HEK293 (cell line): ENCODE measurements around the gene RPS6KA3.
A peak's percentile ranks its signal among the peaks of the same experiment; 100 is the strongest.

ENCODE experiments used
- CTCF ChIA-PET: fragments of 350-600 bp; formaldehyde crosslinking; extraction: SDS; loops from one replicate; lab custom pipeline; 2021; ENCODE audit warnings: antibody characterized with exemption; lab: Yijun Ruan, JAX
- POLR2A ChIA-PET: fragments of 300-600 bp; formaldehyde crosslinking; extraction: SDS; loops from one replicate; lab custom pipeline; 2020; ENCODE audit warnings: antibody characterized with exemption, inconsistent platforms; lab: Yijun Ruan, JAX
- H3K27ac ChIP-seq: fragments of 200-500 bp; sonication (Bioruptor generic); 2 replicates; pipeline ENCODE4 v1.5.1; 2014; ENCODE audit warnings: low read depth, low read length, control low read depth, inconsistent platforms; ENCODE audit errors: extremely low read depth
- H3K36me3 ChIP-seq, 2 experiments: fragments of 200-500 bp in 1 of 2; sonication (Bioruptor generic) in 1 of 2; 1 replicate in 1 of 2; 2 replicates in 1 of 2; pipeline ENCODE4 v1.5.1; 2014 to 2017; ENCODE audit warnings: inconsistent platforms in 2 of 2, low read length in 2 of 2; ENCODE audit not compliant: control insufficient read depth in 2 of 2, insufficient read depth in 1 of 2
- H3K4me1 ChIP-seq: fragments of 200-500 bp; sonication (Bioruptor generic); 2 replicates; pipeline ENCODE4 v1.5.1; 2014; ENCODE audit warnings: mild to moderate bottlenecking, low read length, inconsistent platforms; ENCODE audit not compliant: control insufficient read depth, insufficient read depth
- H3K4me3 ChIP-seq: 2 replicates; pipeline ENCODE4 v1.5.1; 2011; ENCODE audit warnings: low read depth, mild to moderate bottlenecking, control low read depth, low read length, moderate library complexity
- H3K9me3 ChIP-seq: fragments of 200-500 bp; sonication (Bioruptor generic); 2 replicates; pipeline ENCODE4 v1.5.1; 2014; ENCODE audit warnings: low read depth, low read length, inconsistent platforms; ENCODE audit not compliant: control insufficient read depth, insufficient read depth
- MEIS1 ChIP-seq: sonication (generic); formaldehyde crosslinking; IDR thresholded peaks from 2 replicates; pipeline ENCODE4 v1.8.1; 2022; ENCODE audit warnings: missing genetic modification reagents, mild to moderate bottlenecking, borderline replicate concordance
- MYNN ChIP-seq: fragments of 450-650 bp; formaldehyde crosslinking; IDR thresholded peaks from 2 replicates; pipeline ENCODE4 v1.5.1; 2016; ENCODE audit warnings: missing biosample characterization, missing genetic modification characterization, borderline replicate concordance
- SCRT1 ChIP-seq: fragments of 450-650 bp; formaldehyde crosslinking; IDR thresholded peaks from 2 replicates; pipeline ENCODE4 v1.5.1; 2016; ENCODE audit warnings: missing biosample characterization, missing genetic modification characterization, borderline replicate concordance
- SCRT2 ChIP-seq: fragments of 450-650 bp; formaldehyde crosslinking; IDR thresholded peaks from 2 replicates; pipeline ENCODE4 v1.5.1; 2016; ENCODE audit warnings: missing biosample characterization, missing genetic modification characterization
- SP2 ChIP-seq: fragments of 450-650 bp; formaldehyde crosslinking; IDR thresholded peaks from 2 replicates; pipeline ENCODE4 v1.5.1; 2016; ENCODE audit warnings: missing biosample characterization, missing genetic modification characterization
- SP7 ChIP-seq: fragments of 450-650 bp; formaldehyde crosslinking; IDR thresholded peaks from 2 replicates; pipeline ENCODE4 v1.5.1; 2016; ENCODE audit warnings: missing biosample characterization, missing genetic modification characterization
- ZFHX2 ChIP-seq: fragments of 450-650 bp; formaldehyde crosslinking; conservative IDR thresholded peaks from 2 replicates; pipeline ENCODE4 v1.5.1; 2016; ENCODE audit warnings: missing biosample characterization, missing genetic modification characterization
- ZNF112 ChIP-seq: fragments of 450-650 bp; formaldehyde crosslinking; IDR thresholded peaks from 2 replicates; pipeline ENCODE4 v1.5.0; 2017; ENCODE audit warnings: missing biosample characterization, missing genetic modification characterization
- ZNF132 ChIP-seq: fragments of 450-650 bp; formaldehyde crosslinking; IDR thresholded peaks from 2 replicates; pipeline ENCODE4 v1.5.1; 2017; ENCODE audit warnings: missing biosample characterization, missing genetic modification characterization, borderline replicate concordance
- ZNF211 ChIP-seq: fragments of 450-650 bp; formaldehyde crosslinking; IDR thresholded peaks from 2 replicates; pipeline ENCODE4 v1.5.1; 2016; ENCODE audit warnings: low read depth, missing biosample characterization, missing genetic modification characterization
- ZNF239 ChIP-seq: fragments of 450-650 bp; formaldehyde crosslinking; IDR thresholded peaks from 2 replicates; pipeline ENCODE4 v1.5.1; 2016; ENCODE audit warnings: missing biosample characterization, missing genetic modification characterization
- ZNF248 ChIP-seq: fragments of 450-650 bp; formaldehyde crosslinking; IDR thresholded peaks from 2 replicates; pipeline ENCODE4 v1.5.1; 2017; ENCODE audit warnings: missing biosample characterization, missing genetic modification characterization
- ZNF394 ChIP-seq: fragments of 450-650 bp; formaldehyde crosslinking; IDR thresholded peaks from 2 replicates; pipeline ENCODE4 v1.5.1; 2016; ENCODE audit warnings: missing biosample characterization, missing genetic modification characterization, mild to moderate bottlenecking, moderate library complexity, borderline replicate concordance
- ZNF571 ChIP-seq: fragments of 450-650 bp; formaldehyde crosslinking; IDR thresholded peaks from 2 replicates; pipeline ENCODE4 v1.5.0; 2017; ENCODE audit warnings: missing biosample characterization, missing genetic modification characterization
- ZNF596 ChIP-seq: fragments of 450-650 bp; IDR thresholded peaks from 2 replicates; pipeline ENCODE4 v1.5.0; 2018; ENCODE audit warnings: missing biosample characterization, mild to moderate bottlenecking, missing genetic modification characterization, moderate library complexity
- ZNF621 ChIP-seq: fragments of 450-650 bp; formaldehyde crosslinking; IDR thresholded peaks from 2 replicates; pipeline ENCODE4 v1.5.1; 2017; ENCODE audit warnings: missing biosample characterization, missing genetic modification characterization
- TF ChIP-seq, protein P1 (sequence below): fragments of 450-650 bp; formaldehyde crosslinking; IDR thresholded peaks from 2 replicates; pipeline ENCODE4 v1.5.1; 2017; ENCODE audit warnings: missing biosample characterization, missing genetic modification characterization
- TF ChIP-seq, protein P2 (sequence below): fragments of 450-650 bp; formaldehyde crosslinking; IDR thresholded peaks from 2 replicates; pipeline ENCODE4 v1.5.1; 2016; ENCODE audit warnings: missing biosample characterization, missing genetic modification characterization
- TF ChIP-seq, protein P3 (sequence below): fragments of 450-650 bp; formaldehyde crosslinking; conservative IDR thresholded peaks from 2 replicates; pipeline ENCODE4 v1.5.1; 2016; ENCODE audit warnings: low read depth, missing biosample characterization, missing genetic modification characterization

RPS6KA3 gene

DNA sequence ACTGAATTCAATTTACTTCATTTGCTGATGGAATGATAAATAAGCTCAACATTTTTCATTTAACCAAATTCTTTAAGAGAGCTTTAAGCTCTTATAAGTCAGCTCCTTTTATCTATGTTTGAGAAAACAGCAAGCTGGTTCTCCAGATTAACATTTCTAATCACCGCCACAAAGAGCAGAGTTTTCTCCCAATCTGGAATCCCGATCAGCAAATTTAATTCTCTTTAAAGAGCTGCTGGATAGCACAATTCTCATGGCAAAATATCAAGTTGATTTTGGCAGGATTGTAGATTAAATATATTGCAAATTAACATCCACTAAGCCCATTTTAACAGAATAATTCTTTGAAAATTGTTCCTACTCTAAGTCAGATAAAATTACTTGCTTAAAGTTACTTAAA is 48.8 kb downstream of the RPS6KA3 start:
- POLR2A ChIA-PET, result no interaction called here
- Histone ChIP-seq H3K9me3 (no peaks in the 10 kb centered on the region), H3K36me3 (no peaks in the 10 kb centered on the region), H3K4me1 (peaks cover 8% of the 10 kb centered on the region; the same call in 1 of the 2 replicates), H3K27ac (no peak overlapping the region), H3K4me3 (no peak overlapping the region)
- CTCF ChIA-PET, result no interaction called here
- TF ChIP-seq SP2 (tag by site-specific recombination), result no peak
- TF ChIP-seq ZNF211 (tag by site-specific recombination), result no peak
- TF ChIP-seq ZNF132, result no peak

DNA sequence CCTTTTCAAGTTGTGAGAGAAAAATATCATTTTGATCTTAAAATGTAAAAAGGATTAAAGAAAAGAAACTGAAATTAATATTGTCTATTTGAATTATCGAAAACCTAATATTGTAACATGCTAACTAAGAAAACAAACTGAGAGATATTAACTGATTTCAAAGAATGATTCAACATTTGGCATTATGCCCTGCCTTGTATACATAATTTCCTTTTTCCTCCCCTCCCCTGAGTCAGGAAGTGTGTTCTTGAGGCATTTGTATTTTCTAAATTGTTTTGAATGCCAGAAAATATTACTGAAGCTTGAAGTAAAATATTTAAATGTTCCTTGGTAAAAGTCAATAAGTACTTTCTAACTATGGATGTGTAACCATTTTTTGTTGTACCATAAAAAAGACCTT is 49.4 kb downstream of the RPS6KA3 start:
- no peaks in the 10 kb centered on the region for H3K36me3 ChIP-seq
- CTCF ChIA-PET, result no interaction called here
- H3K9me3 ChIP-seq, result no peaks in the 10 kb centered on the region
- POLR2A ChIA-PET, result no interaction called here
- TF ChIP-seq, protein P1, sequence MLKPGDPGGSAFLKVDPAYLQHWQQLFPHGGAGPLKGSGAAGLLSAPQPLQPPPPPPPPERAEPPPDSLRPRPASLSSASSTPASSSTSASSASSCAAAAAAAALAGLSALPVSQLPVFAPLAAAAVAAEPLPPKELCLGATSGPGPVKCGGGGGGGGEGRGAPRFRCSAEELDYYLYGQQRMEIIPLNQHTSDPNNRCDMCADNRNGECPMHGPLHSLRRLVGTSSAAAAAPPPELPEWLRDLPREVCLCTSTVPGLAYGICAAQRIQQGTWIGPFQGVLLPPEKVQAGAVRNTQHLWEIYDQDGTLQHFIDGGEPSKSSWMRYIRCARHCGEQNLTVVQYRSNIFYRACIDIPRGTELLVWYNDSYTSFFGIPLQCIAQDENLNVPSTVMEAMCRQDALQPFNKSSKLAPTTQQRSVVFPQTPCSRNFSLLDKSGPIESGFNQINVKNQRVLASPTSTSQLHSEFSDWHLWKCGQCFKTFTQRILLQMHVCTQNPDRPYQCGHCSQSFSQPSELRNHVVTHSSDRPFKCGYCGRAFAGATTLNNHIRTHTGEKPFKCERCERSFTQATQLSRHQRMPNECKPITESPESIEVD (tag by site-specific recombination), result peak; percentile 87
- TF ChIP-seq ZNF112 (tag by site-specific recombination), result no peak
- H3K4me3 ChIP-seq, result no peak overlapping the region
- H3K27ac ChIP-seq, result no peak overlapping the region
- H3K4me1 ChIP-seq, result peaks cover 8% of the 10 kb centered on the region; the same call in 1 of the 2 replicates

DNA sequence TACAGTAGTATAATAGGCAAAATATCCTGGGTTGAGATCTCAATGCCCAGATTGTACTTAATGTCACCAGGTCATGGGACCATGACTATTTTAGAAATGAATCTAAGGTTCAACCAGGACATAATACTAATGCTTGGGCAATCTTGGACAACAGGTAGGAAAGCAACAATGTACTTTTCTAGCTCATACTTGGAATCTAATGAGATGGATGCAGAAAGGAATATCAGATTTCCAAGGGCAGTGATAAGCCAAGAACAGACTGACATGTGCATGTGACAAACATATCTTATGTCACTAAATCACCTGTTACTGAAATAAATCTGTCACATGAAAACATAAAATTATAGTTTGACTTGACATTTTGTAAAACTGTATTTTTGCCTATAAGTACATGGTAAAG is 51.1 kb downstream of the RPS6KA3 start:
- TF ChIP-seq, protein P1 (tag by site-specific recombination), result 0 out of 2 replicates have a peak, but pooled peaks have one; percentile 22
- TF ChIP-seq SCRT1 (tag by site-specific recombination), result peak; percentile 79; the same call in 1 of the 2 replicates
- no peak for TF ChIP-seq ZNF394 (tag by site-specific recombination)
- peak; percentile 31; the same call in 1 of the 2 replicates for TF ChIP-seq SP7 (tag by site-specific recombination)
- no peak for TF ChIP-seq MYNN (tag by site-specific recombination)
- no peak for TF ChIP-seq ZNF621 (tag by site-specific recombination)
- no peak for TF ChIP-seq ZNF132
- TF ChIP-seq SCRT2, result peak; percentile 93
- no peak for TF ChIP-seq ZFHX2 (tag by site-specific recombination)

DNA sequence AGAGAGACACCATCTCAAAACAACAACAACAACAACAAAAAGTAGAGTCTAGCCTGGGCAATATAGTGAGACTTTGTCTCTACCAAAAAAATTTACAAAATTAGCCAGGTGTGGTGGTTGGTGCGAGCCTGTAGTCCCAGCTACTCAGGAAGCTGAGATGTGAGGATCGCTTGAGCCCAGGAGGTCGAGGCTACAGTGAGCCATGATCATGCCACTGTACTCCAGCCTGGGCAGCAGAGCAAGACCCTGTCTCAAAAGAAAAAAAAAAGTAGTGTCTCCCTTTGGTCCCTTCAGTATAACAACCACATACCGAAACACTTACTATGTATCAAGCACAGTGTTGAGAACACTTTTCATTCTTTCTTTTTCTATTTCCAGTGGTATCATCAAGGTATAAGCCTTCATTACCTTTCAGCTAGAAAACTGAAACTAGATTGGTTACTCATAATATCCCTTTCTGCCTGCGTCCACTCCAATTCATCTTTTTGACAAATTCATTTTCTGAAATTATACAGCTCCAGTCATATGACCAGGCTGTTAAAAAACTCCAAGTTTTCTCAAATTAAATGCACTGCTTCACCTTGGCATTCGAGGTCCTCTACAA is 54.1 kb downstream of the RPS6KA3 start:
- POLR2A ChIA-PET, result no interaction called here
- peaks cover 6% of the 10 kb centered on the region; the same call in 1 of the 2 replicates for H3K4me1 ChIP-seq
- H3K36me3 ChIP-seq, result peaks cover 0 to 12% of the 10 kb centered on the region in 2 experiments; a peak in 1 of 3 replicates
- CTCF ChIA-PET, result interaction anchor here (0.6 kb wide), 1 partner anchor 19 kb away, joined by 3 read pairs; no protein-coding TSS in a partner anchor
- no peak overlapping the region for H3K27ac ChIP-seq
- H3K4me3 ChIP-seq, result no peak overlapping the region
- H3K9me3 ChIP-seq, result no peaks in the 10 kb centered on the region
- TF ChIP-seq, protein P2, sequence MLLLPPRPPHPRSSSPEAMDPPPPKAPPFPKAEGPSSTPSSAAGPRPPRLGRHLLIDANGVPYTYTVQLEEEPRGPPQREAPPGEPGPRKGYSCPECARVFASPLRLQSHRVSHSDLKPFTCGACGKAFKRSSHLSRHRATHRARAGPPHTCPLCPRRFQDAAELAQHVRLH, result no peak
- TF ChIP-seq ZNF248, result no peak
- TF ChIP-seq ZNF596 (tag by site-specific recombination), result no peak
- no peak for TF ChIP-seq MEIS1 (CRISPR knock-in tag)
- no peak for TF ChIP-seq ZNF239 (tag by site-specific recombination)
- no peak for TF ChIP-seq ZNF571 (tag by site-specific recombination)
- TF ChIP-seq ZNF394 (tag by site-specific recombination), result no peak
- TF ChIP-seq, protein P3, sequence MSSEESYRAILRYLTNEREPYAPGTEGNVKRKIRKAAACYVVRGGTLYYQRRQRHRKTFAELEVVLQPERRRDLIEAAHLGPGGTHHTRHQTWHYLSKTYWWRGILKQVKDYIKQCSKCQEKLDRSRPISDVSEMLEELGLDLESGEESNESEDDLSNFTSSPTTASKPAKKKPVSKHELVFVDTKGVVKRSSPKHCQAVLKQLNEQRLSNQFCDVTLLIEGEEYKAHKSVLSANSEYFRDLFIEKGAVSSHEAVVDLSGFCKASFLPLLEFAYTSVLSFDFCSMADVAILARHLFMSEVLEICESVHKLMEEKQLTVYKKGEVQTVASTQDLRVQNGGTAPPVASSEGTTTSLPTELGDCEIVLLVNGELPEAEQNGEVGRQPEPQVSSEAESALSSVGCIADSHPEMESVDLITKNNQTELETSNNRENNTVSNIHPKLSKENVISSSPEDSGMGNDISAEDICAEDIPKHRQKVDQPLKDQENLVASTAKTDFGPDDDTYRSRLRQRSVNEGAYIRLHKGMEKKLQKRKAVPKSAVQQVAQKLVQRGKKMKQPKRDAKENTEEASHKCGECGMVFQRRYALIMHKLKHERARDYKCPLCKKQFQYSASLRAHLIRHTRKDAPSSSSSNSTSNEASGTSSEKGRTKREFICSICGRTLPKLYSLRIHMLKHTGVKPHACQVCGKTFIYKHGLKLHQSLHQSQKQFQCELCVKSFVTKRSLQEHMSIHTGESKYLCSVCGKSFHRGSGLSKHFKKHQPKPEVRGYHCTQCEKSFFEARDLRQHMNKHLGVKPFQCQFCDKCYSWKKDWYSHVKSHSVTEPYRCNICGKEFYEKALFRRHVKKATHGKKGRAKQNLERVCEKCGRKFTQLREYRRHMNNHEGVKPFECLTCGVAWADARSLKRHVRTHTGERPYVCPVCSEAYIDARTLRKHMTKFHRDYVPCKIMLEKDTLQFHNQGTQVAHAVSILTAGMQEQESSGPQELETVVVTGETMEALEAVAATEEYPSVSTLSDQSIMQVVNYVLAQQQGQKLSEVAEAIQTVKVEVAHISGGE, result no peak

More for the DNA sequence above, 51.1 kb downstream of the RPS6KA3 start:
- ChIA-PET CTCF (no interaction called here), POLR2A (no interaction called here)
- no peaks in the 10 kb centered on the region for H3K36me3 ChIP-seq
- peaks cover 8% of the 10 kb centered on the region; the same call in 1 of the 2 replicates for H3K4me1 ChIP-seq
- H3K9me3 ChIP-seq, result no peaks in the 10 kb centered on the region
- no peak overlapping the region for H3K4me3 ChIP-seq
- no peak overlapping the region for H3K27ac ChIP-seq
